K562 (cell line): ENCODE results near the gene KIF3B. TPM values are rescaled to one million over a fixed set of nuclear protein-coding genes. Genes with fewer than 3 reads are reported as not detected.

Experiments used
- CSDE1 ChIP-seq, 2 experiments: fragments of 450-650 bp; IDR thresholded peaks; 2 replicates each; pipeline ENCODE4 v1.6.1; 2016; ENCODE audit warnings: mild to moderate bottlenecking in 1 of 2
- DDX20 ChIP-seq: fragments of 450-650 bp; IDR thresholded peaks from 2 replicates; pipeline ENCODE4 v1.6.1; 2016; ENCODE audit warnings: missing genetic modification characterization, low read depth, mild to moderate bottlenecking, missing compliant biosample characterization, moderate library complexity
- ESRRA ChIP-seq: fragments of 450-650 bp; IDR thresholded peaks from 2 replicates; pipeline ENCODE4 v1.6.1; 2014; ENCODE audit warnings: low read depth, mild to moderate bottlenecking, moderate library complexity, borderline replicate concordance
- ETV6 ChIP-seq, 3 experiments: fragments of 150-350 bp in 1 of 3; sonication (generic) in 1 of 3; formaldehyde crosslinking in 1 of 3; IDR thresholded peaks; 2 replicates each; pipeline versions ENCODE4 v1.6.1 to v1.8.0; 2014 to 2022; ENCODE audit warnings: borderline replicate concordance in 2 of 3, low read depth in 2 of 3, antibody characterized with exemption in 1 of 3, low read length in 1 of 3, mild to moderate bottlenecking in 1 of 3, missing genetic modification reagents in 1 of 3
- FOXM1 ChIP-seq, 2 experiments: fragments of 450-650 bp in 1 of 2; sonication (generic) in 1 of 2; formaldehyde crosslinking in 1 of 2; IDR thresholded peaks; 2 replicates each; pipeline versions ENCODE4 v1.6.1 to v1.9.0; 2017 to 2022; ENCODE audit warnings: low read depth in 2 of 2, mild to moderate bottlenecking in 2 of 2, missing genetic modification reagents in 1 of 2, moderate library complexity in 1 of 2
- GATAD2A ChIP-seq: fragments of 450-650 bp; IDR thresholded peaks from 2 replicates; pipeline ENCODE4 v1.6.1; 2017
- GATAD2B ChIP-seq: fragments of 450-650 bp; IDR thresholded peaks from 2 replicates; pipeline ENCODE4 v1.6.1; 2017; ENCODE audit warnings: mild to moderate bottlenecking, borderline replicate concordance
- HEY1 ChIP-seq: fragments of 250-450 bp; sonication (Bioruptor Pico); IDR thresholded peaks from 2 replicates; pipeline ENCODE4 v1.5.0; 2020; ENCODE audit warnings: mild to moderate bottlenecking, moderate library complexity, borderline replicate concordance
- HMGN3 ChIP-seq: IDR thresholded peaks from 2 replicates; pipeline ENCODE4 v1.6.1; 2011; ENCODE audit warnings: borderline replicate concordance, low read depth, mild to moderate bottlenecking, mixed read lengths, low read length; ENCODE audit not compliant: insufficient read length; ENCODE audit errors: extremely low read depth
- HNRNPK ChIP-seq: fragments of 200-400 bp; formaldehyde crosslinking; IDR thresholded peaks from one replicate; pipeline ENCODE4 v1.6.1; 2018; ENCODE audit warnings: mild to moderate bottlenecking, low read depth, low read length; ENCODE audit not compliant: poor library complexity, severe bottlenecking
- MTA1 ChIP-seq: fragments of 450-650 bp; IDR thresholded peaks from 2 replicates; pipeline ENCODE4 v1.6.1; 2017; ENCODE audit warnings: borderline replicate concordance
- PTTG1 ChIP-seq: fragments of 450-650 bp; IDR thresholded peaks from 2 replicates; pipeline ENCODE4 v1.6.1; 2016; ENCODE audit warnings: low read depth, mild to moderate bottlenecking, missing genetic modification characterization, missing compliant biosample characterization
- RBFOX2 ChIP-seq: fragments of 200-400 bp; formaldehyde crosslinking; IDR thresholded peaks from 2 replicates; pipeline ENCODE4 v1.6.1; 2017; ENCODE audit warnings: low read depth, mild to moderate bottlenecking, low read length, moderate library complexity
- RBM14 ChIP-seq: fragments of 200-400 bp; formaldehyde crosslinking; IDR thresholded peaks from 2 replicates; pipeline ENCODE4 v1.6.1; 2018; ENCODE audit warnings: low read depth, mild to moderate bottlenecking, low read length, moderate library complexity, borderline replicate concordance; ENCODE audit not compliant: insufficient read depth
- SIN3B ChIP-seq: fragments of 450-650 bp; IDR thresholded peaks from 2 replicates; pipeline ENCODE4 v1.6.1; 2017; ENCODE audit warnings: low read depth, mild to moderate bottlenecking, moderate library complexity
- SIX5 ChIP-seq, 2 experiments: IDR thresholded peaks; 2 replicates each; pipeline ENCODE4 v1.6.1; 2011; ENCODE audit warnings: low read length in 2 of 2, borderline replicate concordance in 1 of 2, low read depth in 1 of 2, mild to moderate bottlenecking in 1 of 2, moderate library complexity in 1 of 2; ENCODE audit not compliant: insufficient read depth in 1 of 2
- ZBED1 ChIP-seq: IDR thresholded peaks from 2 replicates; pipeline ENCODE4 v1.6.1; 2014
- ZKSCAN1 ChIP-seq: fragments of 150-350 bp; IDR thresholded peaks from 2 replicates; pipeline ENCODE4 v1.6.1; 2016; ENCODE audit warnings: low read depth, low read length
- ZNF589 ChIP-seq: fragments of 200-800 bp; sonication (Bioruptor generic); IDR thresholded peaks from 2 replicates; pipeline ENCODE4 v1.6.1; 2016; ENCODE audit warnings: low read depth, missing genetic modification characterization, missing compliant biosample characterization
- polyA plus RNA-seq, 8 experiments: library from polyadenylated mRNA; depleted of rRNA in 4 of 8; stranded (reverse) in 5 of 8; unstranded in 3 of 8; fragments of >200 nt; fragmentation: Nextera tagmentation in 2 of 8; fragmentation: Illumina TruSeq in 1 of 8; extraction: Ambion mirVana in 2 of 8; extraction: Trizol in 1 of 8; gene quantifications; 2 replicates each; pipeline versions ENCODE4 v1.2.1 to v1.2.3, GENCODE V29; 2011 to 2014; ENCODE audit warnings: inconsistent platforms in 1 of 8, missing spikeins in 1 of 8
- total RNA-seq, 7 experiments: library from RNA; depleted of rRNA in 6 of 7; stranded (reverse); fragments of >200 nt in 6 of 7; fragmentation: Illumina TruSeq in 2 of 7; extraction: Trizol in 2 of 7; gene quantifications; 2 replicates each; pipeline versions ENCODE4 v1.2.1 to v1.2.3, GENCODE V29; 2011 to 2021; ENCODE audit warnings: low replicate concordance in 1 of 7
- TF ChIP-seq, protein P1 (sequence below), 2 experiments: fragments of 150-350 bp in 1 of 2; IDR thresholded peaks; 2 replicates each; pipeline ENCODE4 v1.6.1; 2012 to 2016; ENCODE audit warnings: low read depth in 2 of 2, low read length in 2 of 2, mild to moderate bottlenecking in 1 of 2, moderate library complexity in 1 of 2
- TF ChIP-seq, protein P2 (sequence below): fragments of 200-400 bp; formaldehyde crosslinking; IDR thresholded peaks from 2 replicates; pipeline ENCODE4 v1.6.1; 2017; ENCODE audit warnings: mild to moderate bottlenecking, low read depth, low read length, moderate library complexity

Gene KIF3B
- total and polyA plus RNA-seq, 9 of the 15 experiments (the other 6 are each of a cell fraction or from before 2014, with no cell fraction given): 2.9 to 12.3 (median 8.6) TPM

DNA sequence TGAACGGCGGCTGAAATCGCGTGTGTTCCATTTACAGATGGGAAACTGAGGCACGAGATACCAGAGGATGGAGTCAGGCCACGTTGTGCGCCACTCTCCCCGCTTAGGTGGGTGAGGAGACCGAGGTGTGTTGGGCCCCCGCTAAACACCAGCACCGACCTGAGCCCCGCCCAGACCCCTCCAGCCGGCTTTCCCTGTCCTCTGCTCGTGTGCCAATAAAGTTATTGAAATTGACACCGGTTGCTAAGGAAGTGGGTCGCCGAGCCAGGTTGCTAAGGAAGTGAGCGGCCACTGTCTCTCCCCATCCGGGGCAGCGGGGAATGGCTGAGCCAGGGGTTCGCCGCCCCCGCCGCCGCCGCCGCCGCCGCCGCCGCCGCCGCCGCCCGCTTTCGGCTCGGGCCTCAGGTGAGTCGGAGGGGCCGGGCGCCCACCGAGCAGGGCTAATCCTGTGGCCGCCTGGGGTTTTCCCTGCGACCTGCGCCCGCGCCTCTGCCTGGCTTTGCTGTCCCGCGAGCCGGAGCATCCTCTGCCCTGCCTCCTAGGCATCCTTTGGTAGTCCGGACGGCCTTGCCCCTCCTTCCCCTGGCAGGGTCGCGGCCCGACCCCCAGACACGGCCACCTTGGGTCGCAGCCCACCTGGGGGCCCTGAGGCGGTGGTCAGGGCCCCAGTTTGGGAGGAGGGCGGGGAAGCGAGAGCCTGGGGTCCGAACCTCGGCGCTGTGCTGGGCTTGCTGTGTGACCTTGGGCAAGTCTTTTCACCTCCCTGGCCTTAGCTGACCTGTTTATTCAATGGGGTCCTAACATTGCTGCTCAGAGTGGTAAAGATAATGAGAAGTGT is at the start of gene KIF3B (continued):
- TF ChIP-seq PTTG1: no peak
- peak; percentile 67 for TF ChIP-seq RBFOX2
- no peak for TF ChIP-seq HMGN3
- TF ChIP-seq ESRRA: peak; percentile 31
- no peak for TF ChIP-seq HNRNPK
- TF ChIP-seq GATAD2A: no peak
- TF ChIP-seq MTA1: no peak
- no peak for TF ChIP-seq DDX20 (tag)
- TF ChIP-seq ZBED1: no peak
- peak; percentile 96 for TF ChIP-seq ZKSCAN1
- TF ChIP-seq SIN3B: 0 out of 2 replicates have a peak, but pooled peaks have one; percentile 41
- TF ChIP-seq RBM14: no peak
- peak in 1 of 2 experiments; percentile 70; a peak in 1 of 4 replicates for TF ChIP-seq CSDE1 (IDR thresholded peaks at IDR 0.05)
- TF ChIP-seq, protein P1, sequence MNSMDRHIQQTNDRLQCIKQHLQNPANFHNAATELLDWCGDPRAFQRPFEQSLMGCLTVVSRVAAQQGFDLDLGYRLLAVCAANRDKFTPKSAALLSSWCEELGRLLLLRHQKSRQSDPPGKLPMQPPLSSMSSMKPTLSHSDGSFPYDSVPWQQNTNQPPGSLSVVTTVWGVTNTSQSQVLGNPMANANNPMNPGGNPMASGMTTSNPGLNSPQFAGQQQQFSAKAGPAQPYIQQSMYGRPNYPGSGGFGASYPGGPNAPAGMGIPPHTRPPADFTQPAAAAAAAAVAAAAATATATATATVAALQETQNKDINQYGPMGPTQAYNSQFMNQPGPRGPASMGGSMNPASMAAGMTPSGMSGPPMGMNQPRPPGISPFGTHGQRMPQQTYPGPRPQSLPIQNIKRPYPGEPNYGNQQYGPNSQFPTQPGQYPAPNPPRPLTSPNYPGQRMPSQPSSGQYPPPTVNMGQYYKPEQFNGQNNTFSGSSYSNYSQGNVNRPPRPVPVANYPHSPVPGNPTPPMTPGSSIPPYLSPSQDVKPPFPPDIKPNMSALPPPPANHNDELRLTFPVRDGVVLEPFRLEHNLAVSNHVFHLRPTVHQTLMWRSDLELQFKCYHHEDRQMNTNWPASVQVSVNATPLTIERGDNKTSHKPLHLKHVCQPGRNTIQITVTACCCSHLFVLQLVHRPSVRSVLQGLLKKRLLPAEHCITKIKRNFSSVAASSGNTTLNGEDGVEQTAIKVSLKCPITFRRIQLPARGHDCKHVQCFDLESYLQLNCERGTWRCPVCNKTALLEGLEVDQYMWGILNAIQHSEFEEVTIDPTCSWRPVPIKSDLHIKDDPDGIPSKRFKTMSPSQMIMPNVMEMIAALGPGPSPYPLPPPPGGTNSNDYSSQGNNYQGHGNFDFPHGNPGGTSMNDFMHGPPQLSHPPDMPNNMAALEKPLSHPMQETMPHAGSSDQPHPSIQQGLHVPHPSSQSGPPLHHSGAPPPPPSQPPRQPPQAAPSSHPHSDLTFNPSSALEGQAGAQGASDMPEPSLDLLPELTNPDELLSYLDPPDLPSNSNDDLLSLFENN (IDR thresholded peaks at IDR 0.05; ENCODE audit: low read depth in 2 of 2, low read length in 2 of 2): peak in 1 of 2 experiments; percentile 59; a peak in 1 of 4 replicates
- TF ChIP-seq, protein P2, sequence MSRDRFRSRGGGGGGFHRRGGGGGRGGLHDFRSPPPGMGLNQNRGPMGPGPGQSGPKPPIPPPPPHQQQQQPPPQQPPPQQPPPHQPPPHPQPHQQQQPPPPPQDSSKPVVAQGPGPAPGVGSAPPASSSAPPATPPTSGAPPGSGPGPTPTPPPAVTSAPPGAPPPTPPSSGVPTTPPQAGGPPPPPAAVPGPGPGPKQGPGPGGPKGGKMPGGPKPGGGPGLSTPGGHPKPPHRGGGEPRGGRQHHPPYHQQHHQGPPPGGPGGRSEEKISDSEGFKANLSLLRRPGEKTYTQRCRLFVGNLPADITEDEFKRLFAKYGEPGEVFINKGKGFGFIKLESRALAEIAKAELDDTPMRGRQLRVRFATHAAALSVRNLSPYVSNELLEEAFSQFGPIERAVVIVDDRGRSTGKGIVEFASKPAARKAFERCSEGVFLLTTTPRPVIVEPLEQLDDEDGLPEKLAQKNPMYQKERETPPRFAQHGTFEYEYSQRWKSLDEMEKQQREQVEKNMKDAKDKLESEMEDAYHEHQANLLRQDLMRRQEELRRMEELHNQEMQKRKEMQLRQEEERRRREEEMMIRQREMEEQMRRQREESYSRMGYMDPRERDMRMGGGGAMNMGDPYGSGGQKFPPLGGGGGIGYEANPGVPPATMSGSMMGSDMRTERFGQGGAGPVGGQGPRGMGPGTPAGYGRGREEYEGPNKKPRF: no peak
- TF ChIP-seq ETV6 (IDR thresholded peaks at IDR 0.05; ENCODE audit: borderline replicate concordance in 1 of 2, low read depth in 2 of 2, low read length in 1 of 2): peak; percentile 66 to 80; a peak in 2 of 4 replicates
- no peak for TF ChIP-seq ETV6 (CRISPR knock-in tag; IDR thresholded peaks at IDR 0.05; ENCODE audit: borderline replicate concordance)
- no peak for TF ChIP-seq SIX5 (IDR thresholded peaks at IDR 0.05; ENCODE audit: borderline replicate concordance in 1 of 2, insufficient read depth in 1 of 2, low read depth in 1 of 2, low read length in 2 of 2)
- TF ChIP-seq HEY1: no peak
- TF ChIP-seq ZNF589: no peak
- peak; percentile 86 for TF ChIP-seq GATAD2B
- TF ChIP-seq FOXM1 (IDR thresholded peaks at IDR 0.05; ENCODE audit: low read depth): no peak
- no peak for TF ChIP-seq FOXM1 (CRISPR knock-in tag; IDR thresholded peaks at IDR 0.05; ENCODE audit: low read depth)
